ENCODE results near the gene PTGIS. TPM values are rescaled to one million over a fixed set of nuclear protein-coding genes. Genes with fewer than 3 reads are reported as not detected.

PTGIS gene
- total RNA-seq, 1 experiment from 2014 or later, result 20.0 TPM

GRCh38 chr20:49511788-49512525, 56.0 kb downstream of the PTGIS start:
- H4K20me1 ChIP-seq (ENCODE audit: control insufficient read depth, insufficient read depth, insufficient read length), result no peaks in the 10 kb centered on the region
- no peak overlapping the region for H3K56ac ChIP-seq (ENCODE audit: insufficient read length, low read depth, low read length)
- H2BK120ac ChIP-seq (ENCODE audit: low read depth, low read length, poor library complexity, severe bottlenecking), result no peak overlapping the region
- H2AK5ac ChIP-seq (ENCODE audit: insufficient read length, low read length), result no peak overlapping the region
- no peak overlapping the region for H3K9ac ChIP-seq (ENCODE audit: extremely low read depth, insufficient read length, low read length)
- no peak for DNase-seq
- Mint-ChIP-seq H3K4me1 (peaks cover 2 to 5% of the 10 kb centered on the region in 2 experiments; a peak in 2 of 4 replicates), H3K4me3 (no peak overlapping the region), H3K27me3 (ENCODE audit: low read depth) (no peaks in the 10 kb centered on the region), H3K27ac (no peak overlapping the region), H3K36me3 (ENCODE audit: insufficient read depth in 1 of 3, low read depth in 3 of 3) (peaks cover 2 to 13% (median 5%) of the 10 kb centered on the region in 3 experiments; a peak in 6 of 7 replicates), H3K9me3 (no peaks in the 10 kb centered on the region)
- no peak overlapping the region for H2BK5ac ChIP-seq (ENCODE audit: insufficient read length, low read length)
- no peaks in the 10 kb centered on the region for H3K79me1 ChIP-seq (ENCODE audit: insufficient read depth, low read depth, low read length, poor library complexity, severe bottlenecking)
- H3K4me2 ChIP-seq (ENCODE audit: insufficient read depth, insufficient read length, low read length), result no peak overlapping the region
- H3K9me3 ChIP-seq (ENCODE audit: control insufficient read depth, low read depth, low read length), result no peaks in the 10 kb centered on the region
- no peaks in the 10 kb centered on the region for H3K79me2 ChIP-seq (ENCODE audit: insufficient read depth, low read length)
- H3K27ac ChIP-seq (ENCODE audit: insufficient read length, low read depth, low read length), result no peak overlapping the region
- H3K23me2 ChIP-seq (ENCODE audit: insufficient read length, low read depth, low read length, poor library complexity, severe bottlenecking), result no peaks in the 10 kb centered on the region
- H3K27me3 ChIP-seq (ENCODE audit: insufficient read depth, low read length), result no peaks in the 10 kb centered on the region
- no peak overlapping the region for H4K8ac ChIP-seq (replicated peaks; ENCODE audit: insufficient read length, low read depth, low read length)
- no peak overlapping the region for H3T11ph ChIP-seq (ENCODE audit: low read length)
- no peak overlapping the region for H4K91ac ChIP-seq (ENCODE audit: insufficient read length, low read depth, low read length)
- H2BK15ac ChIP-seq (ENCODE audit: low read depth, low read length), result no peak overlapping the region
- WGBS (ENCODE audit: extremely low coverage, insufficient read length, low lambda C conversion rate), result 100% methylated on average over 1 of the region's 2 CpGs
- no peak overlapping the region for H2BK12ac ChIP-seq (ENCODE audit: insufficient read length, low read depth, low read length)
- no peak overlapping the region for H3K14ac ChIP-seq (ENCODE audit: insufficient read depth, low read length)
- no peak overlapping the region for H3K18ac ChIP-seq (ENCODE audit: insufficient read length, low read depth, low read length)
- H3K23ac ChIP-seq (ENCODE audit: insufficient read length, low read depth, low read length), result no peak overlapping the region
- H2BK20ac ChIP-seq (ENCODE audit: low read depth, low read length, poor library complexity, severe bottlenecking), result no peak overlapping the region
- H2AFZ ChIP-seq (ENCODE audit: low read length), result no peak overlapping the region
- no peak overlapping the region for H4K5ac ChIP-seq (ENCODE audit: insufficient read length, low read depth, low read length)
- H3K4ac ChIP-seq (ENCODE audit: low read depth, low read length), result no peak overlapping the region
- no peak for TF ChIP-seq CTCF (conservative IDR thresholded peaks at IDR 0.05)
- no peaks in the 10 kb centered on the region for H3K4me1 ChIP-seq (ENCODE audit: insufficient read depth, low read length)

Measured in H9 (cell line).